HepG2 (cell line): ENCODE results near the gene CRYM. TPM values are rescaled to one million over a fixed set of nuclear protein-coding genes. Genes with fewer than 3 reads are reported as not detected.

Experiments
- ATAC-seq: fragments of 200-7000 bp; cut with Tn5 transposase; 3 replicates; pipeline ENCODE4 v1.9.1; 2020; ENCODE audit warnings: mild to moderate bottlenecking, moderate library complexity
- BruUV-seq: library from RNA; stranded (reverse); fragments of 400-500 nt; replicated peaks from 2 replicates; lab custom pipeline; 2021; lab: Mats Ljungman, UMichigan
- CTCF ChIA-PET: fragments of 300-600 bp; formaldehyde crosslinking; extraction: SDS; loops from one replicate; lab custom pipeline; 2021; ENCODE audit warnings: low total read pairs, inconsistent platforms, low intra/inter-chr PET ratio; lab: Yijun Ruan, JAX
- POLR2A ChIA-PET: fragments of 350-600 bp; sonication (Branson Sonifier 250); formaldehyde crosslinking; loops from one replicate; lab custom pipeline; 2020; ENCODE audit warnings: antibody characterized with exemption, inconsistent platforms; lab: Yijun Ruan, JAX
- DNase-seq: peaks from one replicate; pipeline ENCODE4 v3.0.0-alpha.2; 2015; ENCODE audit warnings: low spot score
- FAIRE-seq: peaks from 3 replicates; lab custom pipeline; 2011; peaks lifted over from hg19 to GRCh38; lab: Jason Lieb, UNC
- H2AFZ ChIP-seq: one replicate; pipeline ENCODE4 v1.6.1; 2011; ENCODE audit warnings: low read length, inconsistent platforms
- H3K27ac ChIP-seq: fragments of 300-600 bp; 3 replicates; pipeline ENCODE4 v1.8.0; 2011; ENCODE audit warnings: mixed run types, mild to moderate bottlenecking, mixed read lengths, low read length, inconsistent platforms; ENCODE audit not compliant: insufficient read depth; ENCODE audit errors: extremely low read length
- H3K27me3 ChIP-seq, 2 experiments: fragments of 200-600 bp in 1 of 2; 2 replicates in 1 of 2; 3 replicates in 1 of 2; pipeline versions ENCODE4 v1.6.0 to v1.8.0; 2011; ENCODE audit warnings: low read length in 2 of 2, mild to moderate bottlenecking in 2 of 2, moderate library complexity in 2 of 2, inconsistent platforms in 1 of 2; ENCODE audit not compliant: insufficient read depth in 2 of 2, control insufficient read depth in 1 of 2
- H3K36me3 ChIP-seq, 2 experiments: fragments of 200-600 bp in 1 of 2; replicated peaks in 1 of 2; 2 replicates in 1 of 2; 3 replicates in 1 of 2; pipeline versions ENCODE4 v1.5.1 to v1.8.0; 2011; ENCODE audit warnings: low read length in 2 of 2, inconsistent platforms in 1 of 2; ENCODE audit not compliant: insufficient read depth in 2 of 2, control insufficient read depth in 1 of 2
- H3K4me1 ChIP-seq: 2 replicates; pipeline ENCODE4 v1.5.1; 2012; ENCODE audit warnings: low read length, inconsistent platforms; ENCODE audit not compliant: insufficient read depth
- H3K4me2 ChIP-seq: 2 replicates; pipeline ENCODE4 v1.6.0; 2011; ENCODE audit warnings: low read depth, low read length, inconsistent platforms
- H3K4me3 ChIP-seq, 3 experiments: fragments of 200-600 bp in 1 of 3; sonication (generic), shearing (Covaris generic) in 1 of 3; replicated peaks in 1 of 3; 2 replicates each; pipeline ENCODE4 v1.5.1; 2011 to 2016; ENCODE audit warnings: low read length in 3 of 3, inconsistent platforms in 2 of 3, low read depth in 2 of 3, mild to moderate bottlenecking in 2 of 3, control low read depth in 1 of 3, mixed read lengths in 1 of 3; ENCODE audit not compliant: insufficient read depth in 1 of 3
- H3K79me2 ChIP-seq: one replicate; pipeline ENCODE4 v1.6.1; 2011; ENCODE audit warnings: low read length, inconsistent platforms; ENCODE audit not compliant: insufficient read depth
- H3K9ac ChIP-seq: 2 replicates; pipeline ENCODE4 v1.6.0; 2011; ENCODE audit warnings: mild to moderate bottlenecking, low read depth, low read length, inconsistent platforms; ENCODE audit not compliant: insufficient read depth
- H3K9me3 ChIP-seq: 2 replicates; pipeline ENCODE4 v1.5.1; 2012; ENCODE audit warnings: mild to moderate bottlenecking, low read length
- H4K20me1 ChIP-seq: 2 replicates; pipeline ENCODE4 v1.6.0; 2011; ENCODE audit warnings: inconsistent platforms, mild to moderate bottlenecking, low read length, moderate library complexity; ENCODE audit not compliant: insufficient read depth
- AFF4 ChIP-seq: sonication (generic); formaldehyde crosslinking; IDR thresholded peaks from 2 replicates; pipeline ENCODE4 v1.4.0; 2020; ENCODE audit warnings: missing genetic modification reagents
- FOXP4 ChIP-seq: sonication (generic); formaldehyde crosslinking; IDR thresholded peaks from 2 replicates; pipeline ENCODE4 v1.4.0; 2020; ENCODE audit warnings: missing genetic modification reagents
- GZF1 ChIP-seq: sonication (generic); formaldehyde crosslinking; IDR thresholded peaks from 2 replicates; pipeline ENCODE4 v1.5.1; 2020; ENCODE audit warnings: mild to moderate bottlenecking, missing genetic modification reagents
- MATR3 ChIP-seq: sonication (generic); formaldehyde crosslinking; IDR thresholded peaks from 2 replicates; pipeline ENCODE4 v1.4.0; 2020; ENCODE audit warnings: missing genetic modification reagents
- MED8 ChIP-seq: sonication (generic); formaldehyde crosslinking; IDR thresholded peaks from 2 replicates; pipeline ENCODE4 v1.8.1; 2023; ENCODE audit warnings: mild to moderate bottlenecking, missing genetic modification reagents; ENCODE audit not compliant: insufficient replicate concordance
- MNT ChIP-seq: fragments of 450-650 bp; IDR thresholded peaks from 2 replicates; pipeline ENCODE4 v1.6.1; 2016
- POLR2AphosphoS5 ChIP-seq: IDR thresholded peaks from 2 replicates; pipeline ENCODE4 v1.6.1; 2012; ENCODE audit warnings: low read depth, low read length
- POLR2G ChIP-seq: fragments of 200-400 bp; formaldehyde crosslinking; IDR thresholded peaks from 2 replicates; pipeline ENCODE4 v1.6.1; 2018; ENCODE audit warnings: mild to moderate bottlenecking, low read depth, low read length, moderate library complexity
- SATB2 ChIP-seq: sonication (generic); formaldehyde crosslinking; IDR thresholded peaks from 2 replicates; pipeline ENCODE4 v1.5.0; 2020; ENCODE audit warnings: missing genetic modification reagents
- ZBTB38 ChIP-seq: sonication (generic); formaldehyde crosslinking; IDR thresholded peaks from 2 replicates; pipeline ENCODE4 v1.5.1; 2020; ENCODE audit warnings: mild to moderate bottlenecking, missing genetic modification reagents
- ZMYM3 ChIP-seq: sonication (generic); formaldehyde crosslinking; IDR thresholded peaks from 2 replicates; pipeline ENCODE4 v1.5.1; 2020; ENCODE audit warnings: mild to moderate bottlenecking, missing genetic modification reagents
- ZNF121 ChIP-seq: sonication (generic); formaldehyde crosslinking; IDR thresholded peaks from 2 replicates; pipeline ENCODE4 v1.5.0; 2020; ENCODE audit warnings: mild to moderate bottlenecking, missing genetic modification reagents
- ZNF251 ChIP-seq: sonication (generic); formaldehyde crosslinking; IDR thresholded peaks from 2 replicates; pipeline ENCODE4 v1.9.0; 2021; ENCODE audit warnings: mild to moderate bottlenecking, missing genetic modification reagents
- ZNF33A ChIP-seq: sonication (generic); formaldehyde crosslinking; IDR thresholded peaks from 2 replicates; pipeline ENCODE4 v1.5.1; 2020; ENCODE audit warnings: missing genetic modification reagents, mild to moderate bottlenecking, moderate library complexity, borderline replicate concordance
- ZNF343 ChIP-seq: sonication (generic); formaldehyde crosslinking; IDR thresholded peaks from 2 replicates; pipeline ENCODE4 v1.4.0; 2020; ENCODE audit warnings: mild to moderate bottlenecking, missing genetic modification reagents
- ZNF350 ChIP-seq: sonication (generic); formaldehyde crosslinking; IDR thresholded peaks from 2 replicates; pipeline ENCODE4 v1.4.0; 2020; ENCODE audit warnings: mild to moderate bottlenecking, low read depth, missing genetic modification reagents, borderline replicate concordance
- ZNF546 ChIP-seq: sonication (generic); formaldehyde crosslinking; conservative IDR thresholded peaks from 2 replicates; pipeline ENCODE4 v1.8.1; 2023; ENCODE audit warnings: mild to moderate bottlenecking, missing genetic modification reagents
- ZNF7 ChIP-seq: IDR thresholded peaks from 2 replicates; pipeline ENCODE4 v1.6.1; 2016; ENCODE audit warnings: missing biosample characterization, missing genetic modification reagents
- ZNF75D ChIP-seq: sonication (generic); formaldehyde crosslinking; IDR thresholded peaks from 2 replicates; pipeline ENCODE4 v1.8.1; 2023; ENCODE audit warnings: missing genetic modification reagents, mild to moderate bottlenecking, borderline replicate concordance
- ZNF792 ChIP-seq: IDR thresholded peaks from 2 replicates; pipeline ENCODE4 v1.6.1; 2016
- WGBS: methylation state at CpG from one replicate; pipeline ENCODE4 v1.1.6; 2017; ENCODE audit warnings: low lambda C conversion rate; 5-methylcytosine and 5-hydroxymethylcytosine counted together
- in situ Hi-C: cut with HindIII; loops from 2 replicates; pipeline ENCODE4 v1.10.0; 2017; ENCODE audit warnings: low pct_unique_long_range_greater_than_20kb; ENCODE audit not compliant: extremely low pct_ligation_motif_present
- intact Hi-C: fragments of 100-400 bp; cut with micrococcal nuclease; formaldehyde crosslinking; loops from one replicate; pipeline ENCODE4 v1.10.0; 2022; ENCODE audit not compliant: unreplicated experiment
- polyA plus RNA-seq, 8 experiments: library from polyadenylated mRNA; depleted of rRNA in 3 of 8; stranded (reverse) in 7 of 8; unstranded in 1 of 8; fragments of >200 nt; fragmentation: Illumina TruSeq in 4 of 8; extraction: Trizol in 4 of 8; gene quantifications; 2 replicates each; pipeline versions ENCODE4 v1.2.1 to v1.2.3, GENCODE V29; 2011 to 2016; ENCODE audit warnings: low read depth in 4 of 8, missing spikeins in 1 of 8, mixed read lengths in 1 of 8; ENCODE audit not compliant: insufficient read depth in 1 of 8
- total RNA-seq, 5 experiments: library from RNA; depleted of rRNA; stranded (reverse); fragments of >200 nt; fragmentation: Illumina TruSeq; extraction: Trizol; gene quantifications; 2 replicates each; pipeline ENCODE4 v1.2.3, GENCODE V29; 2016; ENCODE audit warnings: low read depth in 1 of 5

The CRYM gene
- total and polyA plus RNA-seq, 2 of the 13 experiments (the other 11 are each of a cell fraction or from before 2014, with no cell fraction given), result 1.9 to 2.2 TPM

GRCh38 chr16:21257284-21257683 lies 20.8 kb downstream of the CRYM start:
- 95% methylated on average over 4 of the region's 4 CpGs for WGBS
- intact Hi-C loops (no loop called here), in situ Hi-C loops (no loop called here)
- POLR2A ChIA-PET, result interaction anchor here (1.5 to 2.8 kb wide), 2 partner anchors 23 to 69 kb away, joined by 3 to 14 read pairs; partner anchors contain the start of gene ANKS4B
- Histone ChIP-seq H2AFZ (no peak overlapping the region), H3K4me1 (peaks cover 40% of the 10 kb centered on the region), H3K4me3 (no peak overlapping the region), H3K36me3 (peaks cover 0 to 4% of the 10 kb centered on the region in 2 experiments; a peak in 2 of 5 replicates), H3K27ac (no peak overlapping the region), H3K79me2 (no peaks in the 10 kb centered on the region), H3K9ac (no peak overlapping the region), H3K27me3 (no peaks in the 10 kb centered on the region), H3K9me3 (no peaks in the 10 kb centered on the region), H3K4me2 (no peak overlapping the region), H4K20me1 (no peaks in the 10 kb centered on the region)
- no TSS peak for BruUV-seq
- no peak for DNase-seq
- no peak for FAIRE-seq
- CTCF ChIA-PET, result no interaction called here
- no peak for ATAC-seq
- TF ChIP-seq ZNF7 (CRISPR knock-in tag) (no peak), ZBTB38 (CRISPR knock-in tag) (no peak), ZNF251 (CRISPR knock-in tag) (no peak), MED8 (no peak), GZF1 (no peak), ZNF546 (CRISPR knock-in tag) (no peak), FOXP4 (CRISPR knock-in tag) (no peak), SATB2 (CRISPR knock-in tag) (no peak), POLR2G (0 out of 2 replicates have a peak, but pooled peaks have one; percentile 29), MATR3 (CRISPR knock-in tag) (no peak), AFF4 (no peak), ZNF350 (CRISPR knock-in tag) (0 out of 2 replicates have a peak, but pooled peaks have one; percentile 34), POLR2AphosphoS5 (no peak), ZMYM3 (0 out of 2 replicates have a peak, but pooled peaks have one; percentile 26), MNT (no peak), ZNF33A (CRISPR knock-in tag) (no peak), ZNF343 (CRISPR knock-in tag) (no peak), ZNF792 (CRISPR knock-in tag) (no peak), ZNF75D (CRISPR knock-in tag) (no peak), ZNF121 (peak; percentile 92)
